SK-N-SH (cell line): ENCODE measurements around the gene CACNA1H.
"Not testable (repeated sequence)": the region's sequence is repeated elsewhere in the genome, so short reads cannot be mapped to it uniquely, and the experiment has no call there.

Source experiments
- CTCF ChIP-seq: fragments of 200-600 bp; sonication (generic); IDR thresholded peaks from 2 replicates; pipeline ENCODE4 v1.6.1; 2017; ENCODE audit warnings: antibody characterized with exemption, mild to moderate bottlenecking, moderate library complexity
- GABPA ChIP-seq: IDR thresholded peaks from 2 replicates; pipeline ENCODE4 v1.4.0; 2012; ENCODE audit warnings: low read depth, mild to moderate bottlenecking
- JUND ChIP-seq: IDR thresholded peaks from 2 replicates; pipeline ENCODE4 v1.4.0; 2012
- RAD21 ChIP-seq: IDR thresholded peaks from 2 replicates; pipeline ENCODE4 v1.6.1; 2012; ENCODE audit warnings: mild to moderate bottlenecking, low read length
- TEAD4 ChIP-seq: IDR thresholded peaks from 2 replicates; pipeline ENCODE4 v1.4.0; 2012; ENCODE audit warnings: mild to moderate bottlenecking, borderline replicate concordance; ENCODE audit not compliant: insufficient read depth
- YY1 ChIP-seq: IDR thresholded peaks from 2 replicates; pipeline ENCODE4 v1.4.0; 2012; ENCODE audit warnings: low read depth, mild to moderate bottlenecking

GRCh38 chr16:1255276-1256122, 102.6 kb downstream of the CACNA1H start, which contains the start of gene TPSD1:
- not testable (repeated sequence) for TF ChIP-seq GABPA, CTCF, JUND, RAD21, TEAD4, YY1
